Right lobe of liver (tissue), 6 donors: ENCODE results near the gene ADAMTS14. TPM values are rescaled to one million over a fixed set of nuclear protein-coding genes. Genes with fewer than 3 reads are reported as not detected.

Source experiments
- ATAC-seq, 4 donors: fragments of 200-7000 bp; cut with Tn5 transposase; one replicate each; pipeline ENCODE4 v1.9.1; 2020; ENCODE audit warnings: mild to moderate bottlenecking in 4 of 4, moderate library complexity in 4 of 4
- DNase-seq, 3 donors: peaks; one replicate each; pipeline ENCODE4 v3.0.0-alpha.2; 2020
- H3K27ac ChIP-seq, 3 donors: fragments of 200-600 bp; one replicate each; pipeline ENCODE4 v1.8.0; 2022
- H3K27me3 ChIP-seq, 2 donors: fragments of 200-600 bp; one replicate each; pipeline ENCODE4 v1.8.0; 2022
- H3K36me3 ChIP-seq, 4 donors: fragments of 200-600 bp; sonication (generic) in 1 of 4; one replicate each; pipeline versions ENCODE4 v1.5.1 to v1.8.0; 2017 to 2022; ENCODE audit warnings: control low read depth in 1 of 4
- H3K4me1 ChIP-seq, 4 donors: fragments of 200-600 bp; sonication (generic) in 1 of 4; one replicate each; pipeline versions ENCODE4 v1.5.1 to v1.8.0; 2017 to 2022; ENCODE audit warnings: control low read depth in 1 of 4
- H3K4me3 ChIP-seq, 3 donors: fragments of 200-600 bp; one replicate each; pipeline ENCODE4 v1.8.0; 2022
- H3K9me3 ChIP-seq, 4 donors: fragments of 200-600 bp; sonication (generic) in 1 of 4; one replicate each; pipeline versions ENCODE4 v1.5.1 to v1.8.0; 2017 to 2022; ENCODE audit warnings: control low read depth in 1 of 4
- POLR2A ChIP-seq: fragments of 450-650 bp; IDR thresholded peaks from one replicate; pipeline ENCODE4 v1.6.1; 2017; ENCODE audit warnings: antibody characterized with exemption, mild to moderate bottlenecking
- WGBS: methylation state at CpG from one replicate; pipeline ENCODE4 v1.1.6; 2018; ENCODE audit warnings: low coverage, low lambda C conversion rate; ENCODE audit not compliant: insufficient coverage; ENCODE audit errors: missing lambda C conversion rate; 5-methylcytosine and 5-hydroxymethylcytosine counted together
- intact Hi-C, 2 donors: fragments of 100-400 bp; cut with DNase I; formaldehyde crosslinking; loops; one replicate each; pipeline versions ENCODE4 v1.11.2 to v1.14.1; 2022
- long read RNA-seq: library from polyadenylated mRNA; unstranded; transcript quantifications from one replicate; pipeline ENCODE4 v2.0.0, GENCODE V29; 2019
- total RNA-seq, 6 experiments: library from RNA; depleted of rRNA in 2 of 6; stranded (reverse); fragments of >200 nt in 2 of 6; fragmentation: NEBNext Ultra II Directional in 3 of 6; extraction: Animal tissue kit (Norgen Biotek cat#: 25700) in 3 of 6; gene quantifications; one replicate each; pipeline versions ENCODE4 v1.1.0 to v1.2.4, GENCODE V29; 2016 to 2023
- TF ChIP-seq, protein P1 (sequence below), 4 donors: fragments of 200-600 bp in 3 of 4; fragments of 450-650 bp in 1 of 4; IDR thresholded peaks; one replicate each; pipeline versions ENCODE4 v1.5.1 to v1.8.0; 2016 to 2022; ENCODE audit warnings: antibody characterized with exemption in 4 of 4, mild to moderate bottlenecking in 2 of 4
- donor health status: DM: no; HTN: yes; CAD: no.
- donor health status: DM: no; HTN: no; CAD: no.
- donor health status: DM: no; HTN: no; CAD: no.
- donor health status: DM: no; HTN: yes; CAD: no.
- donor health status: DM: no; HTN: yes; CAD: no.

The ADAMTS14 gene, protein sequence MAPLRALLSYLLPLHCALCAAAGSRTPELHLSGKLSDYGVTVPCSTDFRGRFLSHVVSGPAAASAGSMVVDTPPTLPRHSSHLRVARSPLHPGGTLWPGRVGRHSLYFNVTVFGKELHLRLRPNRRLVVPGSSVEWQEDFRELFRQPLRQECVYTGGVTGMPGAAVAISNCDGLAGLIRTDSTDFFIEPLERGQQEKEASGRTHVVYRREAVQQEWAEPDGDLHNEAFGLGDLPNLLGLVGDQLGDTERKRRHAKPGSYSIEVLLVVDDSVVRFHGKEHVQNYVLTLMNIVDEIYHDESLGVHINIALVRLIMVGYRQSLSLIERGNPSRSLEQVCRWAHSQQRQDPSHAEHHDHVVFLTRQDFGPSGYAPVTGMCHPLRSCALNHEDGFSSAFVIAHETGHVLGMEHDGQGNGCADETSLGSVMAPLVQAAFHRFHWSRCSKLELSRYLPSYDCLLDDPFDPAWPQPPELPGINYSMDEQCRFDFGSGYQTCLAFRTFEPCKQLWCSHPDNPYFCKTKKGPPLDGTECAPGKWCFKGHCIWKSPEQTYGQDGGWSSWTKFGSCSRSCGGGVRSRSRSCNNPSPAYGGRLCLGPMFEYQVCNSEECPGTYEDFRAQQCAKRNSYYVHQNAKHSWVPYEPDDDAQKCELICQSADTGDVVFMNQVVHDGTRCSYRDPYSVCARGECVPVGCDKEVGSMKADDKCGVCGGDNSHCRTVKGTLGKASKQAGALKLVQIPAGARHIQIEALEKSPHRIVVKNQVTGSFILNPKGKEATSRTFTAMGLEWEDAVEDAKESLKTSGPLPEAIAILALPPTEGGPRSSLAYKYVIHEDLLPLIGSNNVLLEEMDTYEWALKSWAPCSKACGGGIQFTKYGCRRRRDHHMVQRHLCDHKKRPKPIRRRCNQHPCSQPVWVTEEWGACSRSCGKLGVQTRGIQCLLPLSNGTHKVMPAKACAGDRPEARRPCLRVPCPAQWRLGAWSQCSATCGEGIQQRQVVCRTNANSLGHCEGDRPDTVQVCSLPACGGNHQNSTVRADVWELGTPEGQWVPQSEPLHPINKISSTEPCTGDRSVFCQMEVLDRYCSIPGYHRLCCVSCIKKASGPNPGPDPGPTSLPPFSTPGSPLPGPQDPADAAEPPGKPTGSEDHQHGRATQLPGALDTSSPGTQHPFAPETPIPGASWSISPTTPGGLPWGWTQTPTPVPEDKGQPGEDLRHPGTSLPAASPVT
- under 1 TPM; 0.06 to 0.18 (median 0.11) TPM for total RNA-seq
- long read RNA-seq = 0 reads

DNA sequence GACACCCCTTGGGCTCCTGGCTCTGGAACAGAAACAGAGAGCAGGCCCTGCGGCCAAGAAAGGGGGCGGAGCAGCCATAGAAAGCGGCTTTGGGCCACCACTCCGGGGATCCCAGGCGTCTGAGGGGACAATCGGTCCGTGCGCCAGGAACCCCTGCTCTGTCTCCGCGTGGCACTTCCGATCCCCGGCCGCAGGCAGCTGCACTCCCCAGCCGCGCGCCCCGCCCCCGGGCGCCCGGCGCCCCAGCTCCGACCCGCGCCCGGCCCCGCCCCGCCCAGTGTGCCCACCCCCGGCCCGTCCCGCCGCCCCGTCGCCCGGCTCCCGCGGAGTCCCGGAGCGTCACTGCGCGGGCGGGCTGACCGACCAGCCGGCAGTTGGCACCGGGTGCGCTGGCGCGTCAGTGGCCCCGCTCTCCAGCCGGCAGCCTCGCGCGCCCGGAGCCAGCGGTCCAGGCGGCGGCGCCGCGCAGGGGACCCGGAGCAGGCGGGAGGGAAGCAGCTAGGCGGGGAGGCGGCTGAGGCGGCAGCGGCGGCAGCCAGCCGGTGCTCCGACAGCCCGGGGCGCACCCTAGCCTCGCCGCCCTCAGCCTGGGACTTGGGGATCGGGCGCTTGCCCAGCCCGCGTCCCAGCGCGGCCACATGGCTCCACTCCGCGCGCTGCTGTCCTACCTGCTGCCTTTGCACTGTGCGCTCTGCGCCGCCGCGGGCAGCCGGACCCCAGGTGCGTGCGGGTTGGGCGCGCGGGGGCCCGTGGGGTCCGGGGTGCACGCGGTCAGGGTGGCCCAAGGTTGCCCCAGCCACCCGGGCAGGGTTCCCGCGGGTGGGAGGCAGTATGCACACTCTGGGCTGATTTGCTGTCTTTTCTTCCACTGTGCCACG is at the start of gene ADAMTS14:
TSS of gene ADAMTS14 (plus strand) at position 342 of the 878 bp plus-strand sequence. CDS start at position 639, 297 bp downstream.
- Histone ChIP-seq H3K9me3 (no peaks in the 10 kb centered on the region), H3K27me3 (no peaks in the 10 kb centered on the region), H3K4me1 (peaks cover 0 to 5% (median 0%) of the 10 kb centered on the region in 4 donors), H3K27ac (no peak within 1 kb of the TSS), H3K4me3 (peak within 1 kb of the TSS in 1 of 3 donors; percentile 32), H3K36me3 (no peaks in the 10 kb centered on the region)
- peak; percentile 33 to 62 (median 38) for ATAC-seq
- intact Hi-C loops = no loop called here
- 10% methylated on average over 2 of the region's 100 CpGs for WGBS
- no peak for TF ChIP-seq POLR2A
- TF ChIP-seq, protein P1, sequence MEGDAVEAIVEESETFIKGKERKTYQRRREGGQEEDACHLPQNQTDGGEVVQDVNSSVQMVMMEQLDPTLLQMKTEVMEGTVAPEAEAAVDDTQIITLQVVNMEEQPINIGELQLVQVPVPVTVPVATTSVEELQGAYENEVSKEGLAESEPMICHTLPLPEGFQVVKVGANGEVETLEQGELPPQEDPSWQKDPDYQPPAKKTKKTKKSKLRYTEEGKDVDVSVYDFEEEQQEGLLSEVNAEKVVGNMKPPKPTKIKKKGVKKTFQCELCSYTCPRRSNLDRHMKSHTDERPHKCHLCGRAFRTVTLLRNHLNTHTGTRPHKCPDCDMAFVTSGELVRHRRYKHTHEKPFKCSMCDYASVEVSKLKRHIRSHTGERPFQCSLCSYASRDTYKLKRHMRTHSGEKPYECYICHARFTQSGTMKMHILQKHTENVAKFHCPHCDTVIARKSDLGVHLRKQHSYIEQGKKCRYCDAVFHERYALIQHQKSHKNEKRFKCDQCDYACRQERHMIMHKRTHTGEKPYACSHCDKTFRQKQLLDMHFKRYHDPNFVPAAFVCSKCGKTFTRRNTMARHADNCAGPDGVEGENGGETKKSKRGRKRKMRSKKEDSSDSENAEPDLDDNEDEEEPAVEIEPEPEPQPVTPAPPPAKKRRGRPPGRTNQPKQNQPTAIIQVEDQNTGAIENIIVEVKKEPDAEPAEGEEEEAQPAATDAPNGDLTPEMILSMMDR (IDR thresholded peaks at IDR 0.05) = no peak
- DNase-seq = peak in 2 of 3 donors; percentile 30 to 57

DNA sequence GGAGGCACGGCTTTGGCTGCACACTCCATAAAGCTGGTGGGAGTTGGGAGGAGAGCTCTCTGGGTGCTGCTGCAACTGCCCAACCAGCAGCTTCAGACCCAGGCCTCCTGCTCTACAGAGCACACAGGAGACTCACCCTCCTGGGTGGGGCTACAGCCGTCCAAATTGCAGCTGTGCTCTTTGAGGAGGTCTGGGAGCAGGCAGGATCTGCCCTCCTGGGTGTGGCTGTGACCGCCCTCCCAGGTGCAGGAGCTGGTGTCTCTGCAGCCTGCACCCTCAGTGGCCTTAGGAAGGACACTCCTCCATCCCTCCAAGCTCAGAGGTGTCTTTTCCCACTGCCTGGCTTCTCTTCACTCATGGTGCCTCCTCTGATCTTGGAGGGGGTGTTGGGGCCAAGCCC is 49.8 kb upstream of the ADAMTS14 start:
- Histone ChIP-seq H3K4me3 (no peak overlapping the region), H3K27me3 (no peaks in the 10 kb centered on the region), H3K27ac (no peak overlapping the region), H3K36me3 (no peaks in the 10 kb centered on the region), H3K9me3 (no peaks in the 10 kb centered on the region), H3K4me1 (no peaks in the 10 kb centered on the region)
- TF ChIP-seq POLR2A = no peak
- TF ChIP-seq, protein P1 (IDR thresholded peaks at IDR 0.05) = no peak
- DNase-seq = no peak
- ATAC-seq = no peak
- intact Hi-C loops = no loop called here
- no CpG with 5 or more reads among the region's 3 CpGs for WGBS

DNA sequence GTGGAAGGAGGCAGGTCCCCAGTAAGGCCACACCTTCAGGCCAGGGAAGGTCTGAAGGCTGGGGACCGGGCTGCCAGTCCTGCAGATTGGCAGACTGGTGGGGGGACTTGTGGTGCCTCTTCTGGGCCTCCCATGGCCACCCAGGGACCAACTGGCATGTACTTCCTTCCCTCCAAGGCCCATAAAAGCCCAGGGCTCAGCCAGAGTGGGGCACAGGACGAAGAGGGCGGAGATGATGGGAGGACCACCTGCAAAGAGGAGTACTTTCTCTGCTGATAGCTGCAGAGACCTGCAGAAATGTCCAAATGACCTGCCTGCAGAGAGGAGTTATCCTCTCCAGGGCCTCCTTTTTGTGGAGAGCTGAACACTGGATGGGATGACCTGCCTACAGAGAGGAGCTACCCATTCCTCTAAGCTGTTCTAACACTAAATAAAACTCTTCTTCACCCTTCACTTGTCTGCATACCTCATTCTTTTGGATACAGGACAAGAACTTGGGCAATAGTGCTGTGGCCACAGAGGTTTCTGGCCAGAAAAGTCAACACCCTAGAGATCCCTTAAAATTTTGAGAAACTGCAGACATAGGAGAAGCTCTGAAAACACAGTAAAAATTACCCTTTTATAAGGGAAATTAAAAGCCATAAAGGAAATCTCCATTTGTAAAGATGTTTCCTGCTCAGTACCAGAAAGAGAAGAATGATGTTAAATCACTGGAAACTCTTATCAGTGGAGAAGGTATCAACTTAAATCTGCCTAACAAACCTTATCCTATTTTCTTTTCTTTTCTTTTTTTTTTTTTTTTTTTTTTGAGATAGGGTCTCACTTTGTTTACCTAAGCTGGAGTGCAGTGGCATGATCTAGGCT is 49.1 kb upstream of the ADAMTS14 start:
- no peaks in the 10 kb centered on the region for H3K27me3 ChIP-seq
- intact Hi-C loops = no loop called here
- TF ChIP-seq POLR2A = no peak
- TF ChIP-seq, protein P1 (IDR thresholded peaks at IDR 0.05) = no peak
- no peaks in the 10 kb centered on the region for H3K36me3 ChIP-seq
- H3K9me3 ChIP-seq = no peaks in the 10 kb centered on the region
- 80% methylated on average over 1 of the region's 3 CpGs for WGBS
- no peak overlapping the region for H3K27ac ChIP-seq
- DNase-seq = no peak
- H3K4me1 ChIP-seq = no peaks in the 10 kb centered on the region
- no peak overlapping the region for H3K4me3 ChIP-seq
- ATAC-seq = peak in 1 of 4 donors; percentile 17
